Measurements from ENCODE around the gene TBC1D5. TPM values are rescaled to one million over a fixed set of nuclear protein-coding genes. Genes with fewer than 3 reads are reported as not detected.

TBC1D5 gene
- total RNA-seq, 1 donor from 2014 or later = 74.6 TPM

DNA sequence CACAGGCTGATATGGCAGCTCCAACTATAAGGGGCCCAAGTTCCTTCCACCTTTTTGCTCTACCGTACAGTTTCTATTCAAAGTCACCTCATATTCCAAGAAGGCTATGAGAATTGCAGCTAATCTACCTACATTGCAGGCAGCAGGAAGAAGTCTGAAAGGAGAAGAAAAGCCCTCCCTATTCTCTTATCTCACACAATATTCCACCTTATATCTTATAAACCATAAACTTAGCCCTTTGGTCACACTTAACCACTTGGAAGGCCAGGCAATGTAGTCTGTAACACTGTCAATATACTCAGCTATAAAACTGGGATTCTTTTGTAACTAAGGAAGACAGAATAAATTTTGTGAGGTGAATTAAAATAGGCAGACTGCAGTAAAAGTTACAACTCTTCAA is 54.9 kb downstream of the TBC1D5 start:
- no peaks in the 10 kb centered on the region for H3K36me3 ChIP-seq
- no peaks in the 10 kb centered on the region for H3K27me3 ChIP-seq
- no peak overlapping the region for H3K4me3 ChIP-seq
- no peak for DNase-seq
- no peak overlapping the region for H3K27ac ChIP-seq
- intact Hi-C loops (cut with DNase I) = no loop called here
- ATAC-seq = no peak
- TF ChIP-seq, protein P1, sequence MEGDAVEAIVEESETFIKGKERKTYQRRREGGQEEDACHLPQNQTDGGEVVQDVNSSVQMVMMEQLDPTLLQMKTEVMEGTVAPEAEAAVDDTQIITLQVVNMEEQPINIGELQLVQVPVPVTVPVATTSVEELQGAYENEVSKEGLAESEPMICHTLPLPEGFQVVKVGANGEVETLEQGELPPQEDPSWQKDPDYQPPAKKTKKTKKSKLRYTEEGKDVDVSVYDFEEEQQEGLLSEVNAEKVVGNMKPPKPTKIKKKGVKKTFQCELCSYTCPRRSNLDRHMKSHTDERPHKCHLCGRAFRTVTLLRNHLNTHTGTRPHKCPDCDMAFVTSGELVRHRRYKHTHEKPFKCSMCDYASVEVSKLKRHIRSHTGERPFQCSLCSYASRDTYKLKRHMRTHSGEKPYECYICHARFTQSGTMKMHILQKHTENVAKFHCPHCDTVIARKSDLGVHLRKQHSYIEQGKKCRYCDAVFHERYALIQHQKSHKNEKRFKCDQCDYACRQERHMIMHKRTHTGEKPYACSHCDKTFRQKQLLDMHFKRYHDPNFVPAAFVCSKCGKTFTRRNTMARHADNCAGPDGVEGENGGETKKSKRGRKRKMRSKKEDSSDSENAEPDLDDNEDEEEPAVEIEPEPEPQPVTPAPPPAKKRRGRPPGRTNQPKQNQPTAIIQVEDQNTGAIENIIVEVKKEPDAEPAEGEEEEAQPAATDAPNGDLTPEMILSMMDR (IDR thresholded peaks at IDR 0.05) = no peak
- H3K4me1 ChIP-seq = no peaks in the 10 kb centered on the region
- H3K9me3 ChIP-seq = no peaks in the 10 kb centered on the region

DNA sequence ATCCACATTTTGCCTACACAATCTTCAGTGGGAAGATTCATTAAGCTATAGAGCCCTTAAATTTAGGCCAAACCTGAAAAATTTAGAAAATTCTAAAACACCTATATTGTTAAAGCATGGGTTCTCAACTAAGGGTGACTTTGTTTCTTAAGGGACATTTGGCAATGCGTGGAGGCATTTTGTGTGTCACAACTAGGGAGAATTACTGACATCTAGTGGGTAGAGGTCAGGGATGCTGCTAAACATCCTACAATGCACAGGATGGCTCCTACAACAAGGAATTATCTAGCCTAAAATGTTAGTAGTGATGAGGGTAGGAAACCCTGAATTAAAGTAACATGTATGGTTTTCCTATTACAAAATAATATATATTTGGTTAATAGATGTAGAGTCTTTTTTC is 55.8 kb downstream of the TBC1D5 start:
- TF ChIP-seq, protein P1 (IDR thresholded peaks at IDR 0.05) = no peak
- Histone ChIP-seq H3K4me1 (no peaks in the 10 kb centered on the region), H3K27me3 (no peaks in the 10 kb centered on the region), H3K27ac (no peak overlapping the region), H3K36me3 (no peaks in the 10 kb centered on the region), H3K4me3 (no peak overlapping the region), H3K9me3 (no peaks in the 10 kb centered on the region)
- intact Hi-C loops (cut with DNase I) = no loop called here
- no peak for DNase-seq
- no peak for ATAC-seq

DNA sequence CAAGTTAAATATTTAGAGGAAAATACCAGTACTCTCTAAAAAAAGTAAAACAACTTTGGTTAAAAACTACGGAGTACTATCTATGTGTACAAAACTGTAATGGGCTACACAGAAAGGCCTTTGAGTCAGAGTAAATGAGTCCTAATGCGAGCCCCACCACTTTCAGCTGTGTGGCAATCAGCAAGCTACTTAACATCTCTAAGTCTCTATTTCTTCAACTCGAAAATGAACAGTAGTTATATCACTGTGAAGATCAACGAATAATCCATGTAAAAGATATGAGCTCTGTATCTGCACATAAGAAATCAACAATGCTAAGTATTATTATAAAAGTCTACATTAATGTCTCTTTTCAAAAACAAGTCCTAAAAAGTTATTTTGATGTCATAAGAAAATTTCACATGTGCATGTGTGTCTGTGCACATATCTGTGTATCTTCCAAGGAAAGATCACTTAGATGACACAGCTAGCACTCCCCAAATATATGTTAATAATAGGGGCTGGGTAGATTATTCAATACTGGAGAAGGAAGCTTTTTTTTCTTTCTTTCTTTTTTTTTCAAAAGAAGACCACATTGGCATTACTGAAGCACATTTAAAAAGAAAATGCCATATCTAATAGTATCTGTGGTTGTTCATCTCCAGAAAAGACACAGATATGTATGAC is 58.8 kb downstream of the TBC1D5 start:
- H3K27me3 ChIP-seq = no peaks in the 10 kb centered on the region
- intact Hi-C loops (cut with DNase I) = no loop called here
- ATAC-seq (no peak), DNase-seq (no peak)
- H3K27ac ChIP-seq = no peak overlapping the region
- no peaks in the 10 kb centered on the region for H3K36me3 ChIP-seq
- no peaks in the 10 kb centered on the region for H3K4me1 ChIP-seq
- H3K9me3 ChIP-seq = no peaks in the 10 kb centered on the region
- H3K4me3 ChIP-seq = no peak overlapping the region
- TF ChIP-seq, protein P1 (IDR thresholded peaks at IDR 0.05) = no peak

DNA sequence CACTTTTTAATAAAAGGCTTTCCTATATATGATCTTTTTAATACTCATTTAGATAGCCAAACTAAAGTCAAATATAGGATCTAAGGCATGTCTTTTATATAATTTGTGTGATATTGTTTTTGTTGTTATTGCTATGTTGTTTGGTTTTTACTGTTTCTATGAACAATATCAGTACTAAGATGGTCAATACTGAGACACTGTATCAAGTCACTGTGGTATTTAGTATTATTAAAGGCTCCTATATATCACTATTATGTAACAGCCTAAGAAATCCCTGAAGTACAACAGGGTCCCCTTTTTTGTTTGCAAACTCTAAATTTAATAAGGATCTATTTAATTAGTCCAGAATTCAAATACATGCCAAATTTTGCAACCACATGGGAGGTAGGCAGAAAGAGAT is 61.9 kb downstream of the TBC1D5 start:
- Histone ChIP-seq H3K4me1 (no peaks in the 10 kb centered on the region), H3K9me3 (no peaks in the 10 kb centered on the region), H3K4me3 (no peak overlapping the region), H3K36me3 (no peaks in the 10 kb centered on the region), H3K27ac (no peak overlapping the region), H3K27me3 (no peaks in the 10 kb centered on the region)
- intact Hi-C loops (cut with DNase I) = no loop called here
- ATAC-seq = no peak
- no peak for DNase-seq
- TF ChIP-seq, protein P1 (IDR thresholded peaks at IDR 0.05) = no peak

DNA sequence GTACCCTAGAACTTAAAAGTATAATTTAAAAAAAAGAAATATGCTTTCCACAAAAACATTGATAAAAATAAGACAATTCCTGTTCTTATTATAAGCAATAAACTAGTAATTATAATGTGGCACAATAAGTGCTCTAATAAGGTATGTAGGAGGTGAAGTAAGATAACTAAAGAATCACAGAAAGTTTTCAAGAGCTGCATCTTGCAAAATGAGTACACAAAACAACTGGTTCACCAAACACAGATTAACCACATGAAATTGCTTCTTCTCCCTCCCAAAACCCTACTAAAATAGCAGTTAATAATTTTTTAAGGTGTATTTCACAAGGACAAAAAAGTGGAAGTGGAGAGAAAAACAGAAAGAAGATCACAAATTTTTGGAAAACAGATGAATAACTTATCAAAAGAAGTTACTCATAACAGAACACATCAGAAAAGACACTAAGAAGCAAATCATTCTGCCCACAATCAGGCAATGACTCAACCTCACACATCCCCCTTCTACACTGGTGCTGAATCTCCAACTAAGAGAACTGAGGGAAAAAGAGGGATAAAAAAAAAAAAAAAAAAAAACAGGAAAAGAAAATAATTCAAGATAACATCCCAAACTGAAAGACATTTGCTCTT is 64.2 kb downstream of the TBC1D5 start:
- no peak for DNase-seq
- Histone ChIP-seq H3K27ac (no peak overlapping the region), H3K4me3 (no peak overlapping the region), H3K36me3 (no peaks in the 10 kb centered on the region), H3K4me1 (no peaks in the 10 kb centered on the region), H3K27me3 (no peaks in the 10 kb centered on the region), H3K9me3 (no peaks in the 10 kb centered on the region)
- intact Hi-C loops (cut with DNase I) = no loop called here
- ATAC-seq = no peak
- TF ChIP-seq, protein P1 (IDR thresholded peaks at IDR 0.05) = no peak
